HG02763 (cell line): Measurements from ENCODE around the gene DCHS2.

Experiments used
- ATAC-seq: cut with Tn5 transposase; IDR thresholded peaks from one replicate; pipeline ENCODE4 v1.9.1; 2021; ENCODE audit warnings: mild to moderate bottlenecking, moderate library complexity; ENCODE audit not compliant: unreplicated experiment

The DCHS2 gene

DNA sequence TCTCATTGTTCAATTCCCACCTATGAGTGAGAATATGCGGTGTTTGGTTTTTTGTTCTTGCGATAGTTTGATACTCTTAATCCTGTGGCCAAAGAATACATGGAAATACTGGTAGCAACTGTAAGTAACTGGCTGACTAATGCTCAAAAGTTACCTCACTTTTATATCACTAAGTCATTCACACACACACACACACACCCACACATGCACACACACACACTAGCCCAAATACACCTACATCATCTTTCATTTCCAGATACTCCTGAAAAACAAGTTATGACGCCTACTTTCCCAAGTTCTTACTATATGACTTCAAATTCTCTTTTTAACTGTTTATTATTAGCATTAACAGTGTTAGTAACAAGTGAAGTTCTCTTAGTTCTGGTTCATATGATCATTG lies 101.3 kb downstream of the DCHS2 start:
- ATAC-seq, result no peak

- no peak for ATAC-seq
These were observed 102.5 kb downstream of the DCHS2 start for GRCh38 chr4:154389148-154389547.

DNA sequence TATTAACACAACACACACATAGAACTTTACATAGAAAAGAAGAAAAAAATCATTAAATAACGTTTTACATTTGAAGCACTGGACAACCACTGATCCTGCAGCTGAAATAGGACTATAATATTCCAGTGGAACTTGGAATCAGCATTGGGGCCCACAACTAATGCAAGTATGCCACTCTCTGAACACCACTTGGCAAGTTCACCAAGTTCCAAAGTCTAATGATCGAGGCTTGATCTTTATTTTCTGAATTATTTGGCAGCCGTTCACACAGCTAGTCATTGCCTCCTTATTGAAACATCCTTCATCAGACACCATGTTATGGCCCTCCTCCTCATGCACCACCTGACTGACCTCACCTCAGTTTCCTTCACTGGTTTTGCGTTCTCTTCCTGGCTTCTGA lies 107.6 kb downstream of the DCHS2 start:
- ATAC-seq, result no peak

GRCh38 chr4:154376486-154376885 lies 115.1 kb downstream of the DCHS2 start:
- ATAC-seq, result no peak

DNA sequence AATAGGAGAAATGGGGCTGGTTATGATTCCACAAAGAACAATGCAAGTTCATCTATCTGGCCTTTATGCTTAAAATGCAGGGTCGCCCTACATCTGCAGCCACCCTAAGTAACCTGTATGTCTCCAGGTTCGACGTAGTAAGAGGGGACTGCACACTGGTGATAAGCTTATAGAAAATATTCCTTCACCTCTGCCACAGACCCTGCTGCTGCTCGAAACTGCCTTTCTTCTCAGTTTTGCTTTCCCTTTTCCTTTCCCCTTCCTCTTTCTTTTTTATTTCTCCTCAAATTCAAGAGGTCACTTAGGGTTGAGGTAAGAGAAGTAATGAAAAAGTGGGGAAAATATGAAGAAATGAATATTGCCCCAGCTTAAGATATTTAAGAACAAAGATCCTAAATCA lies 123.5 kb downstream of the DCHS2 start:
- peak; percentile 70 for ATAC-seq

DNA sequence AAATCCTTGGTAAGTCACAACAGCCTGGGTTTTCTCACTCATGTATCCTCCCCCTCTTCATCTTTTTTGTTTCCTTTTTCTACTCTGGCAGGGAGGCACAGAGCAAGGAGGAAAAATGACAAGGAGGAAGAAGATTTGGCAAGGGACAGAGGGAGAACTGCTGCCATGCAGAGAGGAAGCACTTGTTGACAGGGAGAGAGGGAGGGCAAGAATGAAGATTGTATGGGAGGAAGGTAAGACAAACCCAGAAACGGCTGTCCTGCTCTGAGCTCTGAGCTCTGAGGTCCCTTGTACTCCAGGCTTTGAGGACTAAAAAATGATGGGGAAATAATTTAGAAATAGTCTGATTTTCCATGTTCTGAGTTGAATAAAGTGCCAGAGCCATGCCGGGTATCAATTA lies 123.9 kb downstream of the DCHS2 start:
- peak; percentile 23 for ATAC-seq

- ATAC-seq, result no peak
These were observed 124.6 kb downstream of the DCHS2 start for GRCh38 chr4:154366956-154367355.

DNA sequence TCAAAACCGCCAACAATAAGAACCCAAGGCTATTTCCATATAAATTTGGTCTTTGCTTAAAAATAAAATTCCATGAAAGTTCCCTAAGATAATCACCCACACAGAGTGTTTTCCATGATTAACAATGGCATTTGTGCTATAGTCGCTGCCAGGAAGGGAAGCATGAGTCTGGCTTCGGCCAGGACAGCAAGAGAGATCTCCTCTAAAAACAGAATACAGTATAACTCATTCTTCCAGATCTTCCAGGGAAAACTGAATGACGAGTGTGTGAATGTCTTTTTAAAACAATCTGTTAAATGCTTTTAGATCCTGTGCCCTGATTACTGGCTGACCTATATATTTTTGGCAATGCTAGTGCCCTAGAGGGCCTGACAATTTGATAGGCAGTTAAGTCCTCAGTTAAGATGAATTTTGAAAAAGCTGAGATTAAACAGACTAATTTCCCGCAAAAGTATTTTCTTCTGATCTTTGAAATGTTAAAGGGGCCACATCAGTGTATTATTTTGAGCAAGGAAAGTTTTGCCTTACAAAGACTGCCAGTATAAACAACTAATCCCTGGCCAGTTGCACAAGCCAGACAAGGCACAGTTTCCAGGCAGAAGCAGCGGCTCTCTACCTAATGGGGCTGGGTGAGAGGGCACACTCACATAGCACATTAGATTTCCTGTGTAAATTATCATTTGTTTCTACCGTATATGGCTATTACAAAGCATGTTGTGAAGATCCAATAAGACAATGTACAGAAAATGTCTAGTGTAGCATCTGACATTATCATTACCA lies 127.3 kb downstream of the DCHS2 start:
- no peak for ATAC-seq

DNA sequence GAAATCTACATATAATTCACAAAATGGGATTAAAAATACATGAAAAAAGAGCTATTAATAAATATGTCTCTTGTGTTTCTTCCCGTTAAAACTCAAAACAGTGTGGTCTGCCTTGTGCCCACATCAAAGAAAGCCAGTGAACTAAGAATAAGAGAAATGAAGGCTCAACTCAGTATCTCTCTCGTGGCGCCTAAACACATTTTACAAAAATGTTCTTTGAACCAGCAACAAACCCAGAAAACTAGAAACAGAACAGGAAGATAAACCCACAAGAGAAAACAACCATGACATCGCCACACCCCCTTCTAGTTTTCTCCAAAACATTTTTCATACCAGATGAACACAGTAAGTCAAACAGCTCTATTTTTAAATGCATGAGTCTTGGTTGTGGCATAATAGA lies 130.1 kb downstream of the DCHS2 start:
- no peak for ATAC-seq

GRCh38 chr4:154360491-154360890 lies 131.1 kb downstream of the DCHS2 start:
- no peak for ATAC-seq

DNA sequence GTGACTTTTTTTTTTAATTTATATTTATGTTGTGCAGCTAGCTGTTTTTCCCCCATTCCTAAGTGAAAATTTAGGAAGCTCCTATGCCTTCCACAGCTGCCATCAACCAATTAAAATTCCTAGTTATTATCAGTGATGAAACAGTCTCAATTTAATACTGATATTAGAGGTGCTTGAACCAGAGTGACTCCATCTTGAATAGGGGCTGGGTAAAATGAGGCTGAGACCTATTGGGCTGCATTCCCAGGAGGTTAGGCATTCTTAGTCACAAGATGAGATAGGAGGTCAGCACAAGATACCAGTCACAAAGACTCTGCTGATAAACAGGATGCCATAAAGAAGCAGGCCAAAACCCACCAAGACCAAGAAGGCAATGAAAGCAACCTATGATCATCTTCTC lies 136.7 kb downstream of the DCHS2 start:
- no peak for ATAC-seq

GRCh38 chr4:154349829-154350228 lies 141.8 kb downstream of the DCHS2 start:
- no peak for ATAC-seq

GRCh38 chr4:154348657-154349056 lies 142.9 kb downstream of the DCHS2 start:
- ATAC-seq, result no peak

DNA sequence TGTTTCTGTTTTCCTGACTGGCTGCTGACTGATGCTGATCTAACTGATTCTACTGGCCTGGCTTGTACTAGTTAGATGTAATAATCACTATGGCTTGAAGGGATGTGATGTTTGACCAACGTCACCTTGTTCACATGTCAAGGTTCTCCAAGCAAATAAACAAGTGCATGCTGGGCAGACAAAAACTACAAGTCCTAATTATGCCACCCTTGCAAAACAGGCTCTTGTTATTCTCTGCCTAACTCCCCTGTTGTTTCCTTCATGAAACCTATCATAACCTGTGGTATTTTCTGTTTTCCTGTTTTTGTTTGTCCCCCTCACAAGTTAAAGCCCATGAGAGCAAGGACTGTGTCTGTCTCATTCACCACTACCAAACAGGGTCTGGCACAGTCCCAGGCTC lies 146.2 kb downstream of the DCHS2 start:
- no peak for ATAC-seq

DNA sequence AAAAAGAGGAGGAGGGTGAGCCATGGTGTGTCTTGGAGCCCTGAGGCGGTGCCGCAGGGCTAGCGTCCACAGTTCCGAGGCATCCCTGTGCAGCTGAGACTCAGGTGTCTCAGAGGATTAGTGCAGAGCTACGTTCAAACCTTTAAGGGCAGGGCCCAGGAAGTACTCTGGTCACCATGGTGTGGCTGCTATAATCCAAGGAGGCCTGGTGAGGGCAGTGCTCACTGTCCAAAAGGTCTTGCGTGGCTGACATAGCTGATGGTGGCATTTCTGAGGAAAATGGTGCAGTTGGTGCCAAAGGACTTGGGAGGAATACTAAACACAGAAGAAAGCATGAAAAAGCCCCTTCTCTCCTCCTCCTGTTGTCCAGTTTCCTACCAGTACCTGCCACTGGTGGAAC lies 146.9 kb downstream of the DCHS2 start:
- no peak for ATAC-seq

GRCh38 chr4:154343651-154344050 lies 147.9 kb downstream of the DCHS2 start:
- no peak for ATAC-seq

- no peak for ATAC-seq
These were observed 150.2 kb downstream of the DCHS2 start for GRCh38 chr4:154341448-154341847.

DNA sequence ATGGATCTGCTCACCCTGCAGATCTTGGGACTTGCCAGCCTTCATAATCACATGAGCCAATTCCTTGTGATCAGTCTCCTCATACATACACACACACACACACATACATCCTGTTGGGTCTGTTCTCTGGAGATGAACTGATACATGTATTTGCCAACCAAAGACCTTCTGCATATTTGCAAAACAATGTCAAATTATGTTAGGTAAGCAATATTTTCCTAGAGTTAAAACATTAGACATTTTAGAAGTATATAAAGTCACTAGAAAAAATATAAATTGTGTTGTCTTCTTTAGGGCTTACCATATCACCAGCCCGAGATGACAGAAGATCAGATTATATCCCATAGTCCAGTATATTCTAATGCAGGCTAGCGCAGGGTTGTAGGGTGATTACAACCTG lies 156.0 kb downstream of the DCHS2 start:
- no peak for ATAC-seq

- peak; percentile 82 for ATAC-seq
These were observed 158.7 kb downstream of the DCHS2 start for GRCh38 chr4:154332681-154333421.

GRCh38 chr4:154329939-154330338 lies 161.7 kb downstream of the DCHS2 start:
- no peak for ATAC-seq

DNA sequence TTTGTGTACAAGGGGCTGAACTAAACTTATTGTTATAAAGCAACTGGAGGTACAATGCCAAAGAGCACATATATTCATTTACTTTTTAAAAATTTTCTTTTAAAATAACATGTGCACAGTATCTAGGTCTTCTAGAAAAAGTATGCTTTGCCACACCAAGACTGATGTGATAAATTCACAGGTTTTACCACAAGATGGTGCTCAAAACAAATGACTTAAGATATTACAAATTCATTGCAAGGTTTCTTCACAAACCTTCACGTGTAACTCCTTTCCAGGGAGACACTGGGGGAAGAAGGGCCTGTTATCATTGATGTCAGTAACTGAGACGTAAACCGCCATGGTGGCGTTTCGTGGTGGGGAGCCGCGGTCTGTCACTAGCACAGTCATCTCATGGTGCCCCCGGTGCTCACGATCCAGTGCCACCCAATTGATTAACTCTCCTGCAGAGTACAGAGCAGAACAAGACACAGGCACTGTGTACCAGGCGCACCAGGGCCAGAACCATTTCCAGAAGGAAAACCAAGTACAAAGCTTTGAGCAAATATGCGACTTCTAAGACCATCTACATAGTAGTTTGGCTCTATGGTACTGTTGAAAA lies 162.2 kb downstream of the DCHS2 start:
- ATAC-seq, result no peak

DNA sequence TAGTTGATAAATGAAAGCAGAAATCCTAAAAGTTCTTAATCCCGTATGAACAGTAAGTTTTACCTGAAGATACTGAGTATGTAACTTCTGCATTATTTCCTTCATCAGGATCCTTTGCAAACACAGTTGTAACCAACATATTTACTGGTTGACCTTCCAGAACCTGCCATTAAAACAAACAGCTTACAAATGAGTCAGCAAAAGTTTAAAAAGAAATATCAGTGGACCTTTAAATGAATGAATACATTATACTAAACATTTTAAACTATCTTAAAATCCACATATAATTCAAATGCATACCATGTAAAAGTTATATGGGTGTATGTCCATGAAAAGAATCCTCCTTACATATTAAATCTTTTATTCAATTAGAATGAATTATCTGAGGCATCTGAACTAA lies 163.6 kb downstream of the DCHS2 start:
- ATAC-seq, result no peak
